PC-9 (cell line): Measurements from ENCODE around the gene SORCS2. TPM values are rescaled to one million over a fixed set of nuclear protein-coding genes. Genes with fewer than 3 reads are reported as not detected.

Experiments
- BruUV-seq: library from RNA; stranded (reverse); fragments of 400-500 nt; replicated peaks from 2 replicates; lab custom pipeline; 2021; lab: Mats Ljungman, UMichigan
- CTCF ChIA-PET: fragments of 300-600 bp; sonication (Branson Sonifier 250); formaldehyde crosslinking; loops from one replicate; lab custom pipeline; 2022; ENCODE audit warnings: antibody characterized with exemption; lab: Charles Lee
- POLR2A ChIA-PET: fragments of 300-600 bp; sonication (Branson Sonifier 250); formaldehyde crosslinking; loops from one replicate; lab custom pipeline; 2022; ENCODE audit warnings: antibody characterized with exemption; ENCODE audit not compliant: unreplicated experiment; lab: Charles Lee
- DNase-seq, 2 experiments: peaks; one replicate each; pipeline versions ENCODE4 v3.0.0 to v3.0.0-alpha.2; 2015 to 2022; ENCODE audit warnings: mixed read lengths in 1 of 2
- H2AFZ ChIP-seq: fragments of 200-600 bp; sonication (generic); 2 replicates; pipeline ENCODE4 v1.8.1; 2017; ENCODE audit warnings: antibody characterized with exemption
- H3F3A ChIP-seq: fragments of 200-600 bp; sonication (generic); 2 replicates; pipeline ENCODE4 v1.8.1; 2017; ENCODE audit warnings: antibody characterized with exemption, mild to moderate bottlenecking, low read depth; ENCODE audit not compliant: insufficient read depth
- H3K27ac ChIP-seq: fragments of 200-600 bp; sonication (generic); 2 replicates; pipeline ENCODE4 v1.6.1; 2016; ENCODE audit warnings: mixed run types
- H3K27me3 ChIP-seq: fragments of 200-600 bp; sonication (generic); 2 replicates; pipeline ENCODE4 v1.6.1; 2016; ENCODE audit warnings: low read depth, mixed run types; ENCODE audit not compliant: insufficient read depth
- H3K36me3 ChIP-seq: fragments of 200-600 bp; sonication (generic); 2 replicates; pipeline ENCODE4 v1.6.1; 2016; ENCODE audit warnings: low read depth, mixed run types
- H3K4me1 ChIP-seq: fragments of 200-600 bp; sonication (generic); replicated peaks from 2 replicates; pipeline ENCODE4 v1.6.1; 2016; ENCODE audit warnings: mixed run types; ENCODE audit not compliant: insufficient read depth
- H3K4me2 ChIP-seq: fragments of 200-600 bp; sonication (generic); 2 replicates; pipeline ENCODE4 v1.6.1; 2017; ENCODE audit warnings: mixed run types
- H3K4me3 ChIP-seq: fragments of 200-600 bp; sonication (generic); 2 replicates; pipeline ENCODE4 v1.6.1; 2016; ENCODE audit warnings: mixed run types
- H3K79me2 ChIP-seq: fragments of 200-600 bp; sonication (generic); 2 replicates; pipeline ENCODE4 v1.6.1; 2017; ENCODE audit warnings: low read depth, mixed run types
- H3K9me2 ChIP-seq: fragments of 200-600 bp; sonication (generic); 2 replicates; pipeline ENCODE4 v1.8.1; 2017; ENCODE audit warnings: mild to moderate bottlenecking; ENCODE audit not compliant: insufficient read depth
- H3K9me3 ChIP-seq: fragments of 200-600 bp; sonication (generic); 2 replicates; pipeline ENCODE4 v1.8.1; 2016; ENCODE audit warnings: low read depth; ENCODE audit not compliant: insufficient read depth
- H4K20me1 ChIP-seq: fragments of 200-600 bp; sonication (generic); 2 replicates; pipeline ENCODE4 v1.8.1; 2017; ENCODE audit not compliant: insufficient read depth
- CTCF ChIP-seq: fragments of 200-600 bp; sonication (generic); conservative IDR thresholded peaks from 2 replicates; pipeline ENCODE4 v1.6.1; 2017; ENCODE audit warnings: mixed run types, antibody characterized with exemption, mild to moderate bottlenecking, moderate library complexity
- EZH2 ChIP-seq: fragments of 200-600 bp; sonication (generic); IDR thresholded peaks from 2 replicates; pipeline ENCODE4 v1.8.0; 2017; ENCODE audit warnings: antibody characterized with exemption, low read depth
- intact Hi-C: fragments of 100-400 bp; cut with micrococcal nuclease; formaldehyde crosslinking; loops from one replicate; pipeline ENCODE4 v1.10.0; 2022; ENCODE audit not compliant: unreplicated experiment
- total RNA-seq: library from RNA; stranded (reverse); gene quantifications from 2 replicates; pipeline ENCODE4 v1.2.3, GENCODE V29; 2021

SORCS2 gene
- total RNA-seq, 1 experiment from 2014 or later: 25.8 TPM

GRCh38 chr4:7753271-7753670 lies 560.9 kb downstream of the SORCS2 start:
- H3K4me3 ChIP-seq: peak overlapping the region; percentile 100
- intact Hi-C loops: loop anchor here (10.0 kb wide), 1 partner anchor 98 kb away; no protein-coding TSS in a partner anchor
- H3K27ac ChIP-seq: peak overlapping the region; percentile 91
- no peaks in the 10 kb centered on the region for H3K9me3 ChIP-seq
- no peak for TF ChIP-seq CTCF
- TF ChIP-seq EZH2: no peak
- H3K27me3 ChIP-seq: no peaks in the 10 kb centered on the region
- peaks cover 56% of the 10 kb centered on the region for H3K79me2 ChIP-seq
- H4K20me1 ChIP-seq: peaks cover 37% of the 10 kb centered on the region
- CTCF ChIA-PET: no interaction called here
- peaks cover 45% of the 10 kb centered on the region for H3F3A ChIP-seq
- H2AFZ ChIP-seq: peak overlapping the region; percentile 85
- no peaks in the 10 kb centered on the region for H3K36me3 ChIP-seq
- H3K4me1 ChIP-seq: peaks cover 49% of the 10 kb centered on the region
- peak in 1 of 2 experiments; percentile 57 for DNase-seq
- POLR2A ChIA-PET: interaction anchor here (0.6 to 0.7 kb wide), 4 partner anchors 9 to 1273 kb away, joined by 3 to 4 read pairs (median 3); no protein-coding TSS in a partner anchor
- no TSS peak for BruUV-seq
- no peaks in the 10 kb centered on the region for H3K9me2 ChIP-seq
- H3K4me2 ChIP-seq: peak overlapping the region; percentile 98

- no peaks in the 10 kb centered on the region; the same call in 1 of the 2 replicates for H3K36me3 ChIP-seq
- peaks cover 42% of the 10 kb centered on the region for H3K4me1 ChIP-seq
- H3K27me3 ChIP-seq: no peaks in the 10 kb centered on the region
- POLR2A ChIA-PET: interaction anchor here (0.6 to 0.7 kb wide), 5 partner anchors 10 to 1274 kb away, joined by 3 to 6 read pairs (median 3); partner anchors contain the start of gene GRPEL1
- peak; percentile 74 to 86 for DNase-seq
- peaks cover 42% of the 10 kb centered on the region for H3F3A ChIP-seq
- TF ChIP-seq EZH2 (no peak), CTCF (no peak)
- CTCF ChIA-PET: no interaction called here
- peaks cover 63% of the 10 kb centered on the region for H3K79me2 ChIP-seq
- no peak overlapping the region for H2AFZ ChIP-seq
- peaks cover 44% of the 10 kb centered on the region for H4K20me1 ChIP-seq
- TSS peak; percentile 81 for BruUV-seq
- H3K27ac ChIP-seq: peak overlapping the region; percentile 91
- intact Hi-C loops: loop anchor here (10.0 kb wide), 1 partner anchor 99 kb away; no protein-coding TSS in a partner anchor
- peak overlapping the region; percentile 98 for H3K4me2 ChIP-seq
- H3K4me3 ChIP-seq: peak overlapping the region; percentile 100
- H3K9me2 ChIP-seq: no peaks in the 10 kb centered on the region
- H3K9me3 ChIP-seq: no peaks in the 10 kb centered on the region
Measured at GRCh38 chr4:7753931-7754465, 561.7 kb downstream of the SORCS2 start.

GRCh38 chr4:7754565-7755262 lies 562.4 kb downstream of the SORCS2 start:
- TF ChIP-seq CTCF (no peak), EZH2 (no peak)
- H3F3A ChIP-seq: peaks cover 41% of the 10 kb centered on the region
- no peaks in the 10 kb centered on the region for H3K27me3 ChIP-seq
- peak overlapping the region; percentile 98 for H3K4me2 ChIP-seq
- H3K79me2 ChIP-seq: peaks cover 70% of the 10 kb centered on the region
- intact Hi-C loops: loop anchor here (5.0 to 10.0 kb wide), 2 partner anchors 100 to 562 kb away; partner anchors contain the start of gene SORCS2
- no peaks in the 10 kb centered on the region; the same call in 1 of the 2 replicates for H3K36me3 ChIP-seq
- peak overlapping the region; percentile 81 for H3K27ac ChIP-seq
- H3K4me1 ChIP-seq: peaks cover 36% of the 10 kb centered on the region
- H2AFZ ChIP-seq: no peak overlapping the region
- DNase-seq: no peak
- no peaks in the 10 kb centered on the region for H3K9me3 ChIP-seq
- ChIA-PET POLR2A (interaction anchor here (0.6 kb wide), 1 partner anchor 1084 kb away, joined by 3 read pairs; no protein-coding TSS in a partner anchor), CTCF (no interaction called here)
- H3K4me3 ChIP-seq: peak overlapping the region; percentile 100
- no peaks in the 10 kb centered on the region for H3K9me2 ChIP-seq
- peaks cover 51% of the 10 kb centered on the region for H4K20me1 ChIP-seq
- BruUV-seq: no TSS peak
